Measurements from ENCODE around the gene C1orf159. TPM values are rescaled to one million over a fixed set of nuclear protein-coding genes. Genes with fewer than 3 reads are reported as not detected.

Gene C1orf159
- total and polyA plus RNA-seq, 9 of the 15 experiments (the other 6 are each of a cell fraction or from before 2014, with no cell fraction given), result 0.28 to 54.9 (median 10.6) TPM

GRCh38 chr1:1135339-1136136 lies 19.6 kb upstream of the C1orf159 start (continued):
- no peak for TF ChIP-seq THAP12 (CRISPR knock-in tag; IDR thresholded peaks at IDR 0.05)
- TF ChIP-seq, protein P1, sequence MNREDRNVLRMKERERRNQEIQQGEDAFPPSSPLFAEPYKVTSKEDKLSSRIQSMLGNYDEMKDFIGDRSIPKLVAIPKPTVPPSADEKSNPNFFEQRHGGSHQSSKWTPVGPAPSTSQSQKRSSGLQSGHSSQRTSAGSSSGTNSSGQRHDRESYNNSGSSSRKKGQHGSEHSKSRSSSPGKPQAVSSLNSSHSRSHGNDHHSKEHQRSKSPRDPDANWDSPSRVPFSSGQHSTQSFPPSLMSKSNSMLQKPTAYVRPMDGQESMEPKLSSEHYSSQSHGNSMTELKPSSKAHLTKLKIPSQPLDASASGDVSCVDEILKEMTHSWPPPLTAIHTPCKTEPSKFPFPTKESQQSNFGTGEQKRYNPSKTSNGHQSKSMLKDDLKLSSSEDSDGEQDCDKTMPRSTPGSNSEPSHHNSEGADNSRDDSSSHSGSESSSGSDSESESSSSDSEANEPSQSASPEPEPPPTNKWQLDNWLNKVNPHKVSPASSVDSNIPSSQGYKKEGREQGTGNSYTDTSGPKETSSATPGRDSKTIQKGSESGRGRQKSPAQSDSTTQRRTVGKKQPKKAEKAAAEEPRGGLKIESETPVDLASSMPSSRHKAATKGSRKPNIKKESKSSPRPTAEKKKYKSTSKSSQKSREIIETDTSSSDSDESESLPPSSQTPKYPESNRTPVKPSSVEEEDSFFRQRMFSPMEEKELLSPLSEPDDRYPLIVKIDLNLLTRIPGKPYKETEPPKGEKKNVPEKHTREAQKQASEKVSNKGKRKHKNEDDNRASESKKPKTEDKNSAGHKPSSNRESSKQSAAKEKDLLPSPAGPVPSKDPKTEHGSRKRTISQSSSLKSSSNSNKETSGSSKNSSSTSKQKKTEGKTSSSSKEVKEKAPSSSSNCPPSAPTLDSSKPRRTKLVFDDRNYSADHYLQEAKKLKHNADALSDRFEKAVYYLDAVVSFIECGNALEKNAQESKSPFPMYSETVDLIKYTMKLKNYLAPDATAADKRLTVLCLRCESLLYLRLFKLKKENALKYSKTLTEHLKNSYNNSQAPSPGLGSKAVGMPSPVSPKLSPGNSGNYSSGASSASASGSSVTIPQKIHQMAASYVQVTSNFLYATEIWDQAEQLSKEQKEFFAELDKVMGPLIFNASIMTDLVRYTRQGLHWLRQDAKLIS (CRISPR knock-in tag; IDR thresholded peaks at IDR 0.05), result no peak
- no peak for TF ChIP-seq KAT2B (IDR thresholded peaks at IDR 0.05; ENCODE audit: low read depth, low read length)
- TF ChIP-seq FOXJ2 (tag; IDR thresholded peaks at IDR 0.05), result no peak
- no peak for TF ChIP-seq ZNF57 (CRISPR knock-in tag; IDR thresholded peaks at IDR 0.05)
- peak; percentile 65; the same call in 1 of the 2 replicates for TF ChIP-seq LEF1 (IDR thresholded peaks at IDR 0.05)
- no peak for TF ChIP-seq TAF15 (IDR thresholded peaks at IDR 0.05; ENCODE audit: low read depth, low read length)
- no peak for TF ChIP-seq JUN (IDR thresholded peaks at IDR 0.05; ENCODE audit: borderline replicate concordance, low read depth, low read length)
- no peak for TF ChIP-seq JUN (CRISPR knock-in tag; IDR thresholded peaks at IDR 0.05; ENCODE audit: borderline replicate concordance)
- TF ChIP-seq ZNF316 (IDR thresholded peaks at IDR 0.05), result no peak
- no peak for TF ChIP-seq ETV5 (CRISPR knock-in tag; IDR thresholded peaks at IDR 0.05; ENCODE audit: low read depth)
- no peak for TF ChIP-seq ZSCAN32 (CRISPR knock-in tag; IDR thresholded peaks at IDR 0.05)
- TF ChIP-seq CBFB (CRISPR knock-in tag; IDR thresholded peaks at IDR 0.05), result no peak
- no peak for TF ChIP-seq CBFA2T3 (IDR thresholded peaks at IDR 0.05)
- TF ChIP-seq ZBTB5 (IDR thresholded peaks at IDR 0.05), result no peak
